Stimulated activated CD4-positive, alpha-beta T cell treated with anti-CD3 and anti-CD28 coated beads, Interleukin-2, amount 100 ng/mL, for 4 hours (primary cell): ENCODE data around the gene PPM1H.

Experiments
- DNase-seq: peaks from one replicate; pipeline ENCODE4 v3.0.0-alpha.2; 2020; ENCODE audit warnings: low read depth

The PPM1H gene

DNA sequence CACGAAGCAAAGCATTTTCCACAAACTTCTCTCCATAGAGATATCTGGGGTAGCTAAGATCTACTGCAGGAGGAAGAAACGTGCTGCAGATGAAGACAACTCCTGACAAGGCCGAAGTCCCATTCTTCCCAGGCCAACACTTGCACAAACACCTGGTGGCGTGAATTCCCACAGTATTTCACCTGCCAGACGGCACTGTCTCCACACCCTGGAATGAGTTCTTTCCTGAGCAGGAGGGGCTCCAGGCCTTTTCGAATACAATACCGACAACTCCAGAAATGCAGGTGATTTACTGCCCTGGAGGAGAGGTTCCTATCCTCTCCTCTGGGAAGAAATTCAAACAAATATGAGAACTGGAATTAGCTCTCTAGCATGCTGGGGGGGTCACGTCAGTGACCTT, 288.4 kb downstream of the PPM1H start:
- no peak for DNase-seq

DNA sequence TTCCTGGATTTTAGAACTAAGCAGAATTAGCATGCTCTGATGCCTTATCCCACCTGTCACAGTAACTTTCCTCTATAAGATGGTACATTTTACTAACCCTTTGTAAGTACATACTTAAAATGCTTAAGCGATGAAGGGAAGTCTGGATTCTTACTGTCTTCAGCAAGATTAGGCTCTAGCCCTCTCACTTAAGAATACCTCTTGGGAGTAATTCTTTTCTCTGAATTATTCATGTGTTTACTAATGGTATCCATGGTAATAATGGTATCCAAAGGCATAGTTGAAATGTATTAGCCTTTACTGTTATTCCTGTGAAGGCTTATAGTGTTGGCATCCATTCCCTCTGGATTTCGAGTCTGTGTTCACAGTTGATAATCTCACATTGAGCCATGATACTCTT, 291.5 kb downstream of the PPM1H start:
- no peak for DNase-seq

DNA sequence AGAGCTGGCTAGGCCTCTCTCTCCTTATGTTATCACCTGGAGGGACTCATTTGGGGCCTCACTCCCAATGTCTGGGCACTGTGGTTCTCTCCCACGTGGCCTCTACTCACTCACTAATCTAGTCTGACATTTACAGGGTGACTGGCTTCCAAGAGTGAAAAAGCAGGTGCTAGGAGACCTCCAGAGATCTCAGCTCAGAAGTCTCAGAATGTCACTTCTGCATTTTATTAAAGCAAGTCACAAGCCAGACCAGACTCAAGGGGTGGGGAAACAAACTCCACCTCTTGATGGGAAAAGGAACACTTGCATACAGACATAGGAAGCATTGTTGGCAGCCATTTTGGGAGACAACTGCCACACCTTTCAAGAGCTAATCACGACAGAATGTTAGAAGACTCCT, 292.5 kb downstream of the PPM1H start:
- no peak for DNase-seq

DNA sequence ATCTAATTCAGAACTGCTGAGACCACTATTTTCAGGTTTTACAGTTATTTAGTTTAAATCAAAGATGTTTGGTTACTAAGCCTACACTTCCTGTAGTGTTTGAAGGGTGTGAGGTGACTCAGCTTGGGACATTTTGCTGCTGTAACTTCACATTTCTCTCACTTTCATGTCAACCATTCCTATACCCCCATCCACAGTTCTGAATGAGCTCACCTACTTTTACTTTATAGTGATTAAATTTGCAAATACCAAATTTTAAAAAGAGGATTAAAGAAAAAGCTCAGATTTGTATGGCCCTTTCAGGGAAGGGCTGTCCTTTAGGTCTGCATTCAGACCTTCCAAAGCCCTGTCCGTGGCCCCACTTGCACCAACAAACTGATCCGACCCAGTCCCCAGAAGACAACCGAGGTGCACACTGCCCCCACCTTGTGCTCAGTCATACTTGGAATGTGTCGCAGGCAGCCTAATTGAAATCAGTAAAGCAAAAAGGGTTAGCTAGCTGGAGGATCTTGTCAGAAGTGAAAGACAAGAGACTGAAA, 294.0 kb downstream of the PPM1H start:
- no peak for DNase-seq

DNA sequence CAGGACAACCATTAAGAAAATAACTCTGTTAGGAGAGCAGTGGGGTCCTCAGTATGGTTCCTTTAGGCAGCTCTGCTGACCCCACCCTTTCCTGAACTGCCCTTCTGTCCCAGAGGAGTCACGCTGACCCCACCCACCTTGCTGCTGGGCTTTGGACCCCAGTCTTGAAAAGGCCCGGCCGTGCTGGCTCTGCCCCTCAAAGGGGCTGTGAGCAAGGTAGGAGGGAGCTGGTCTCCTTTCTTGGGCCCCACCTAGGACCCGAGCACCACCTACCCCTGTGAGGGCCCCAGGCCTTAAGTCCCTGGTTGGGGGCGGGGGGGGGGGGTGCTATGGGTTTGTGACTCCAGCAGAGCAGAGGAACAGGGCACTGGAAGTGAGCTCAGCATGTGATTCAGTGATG, 297.3 kb downstream of the PPM1H start:
- DNase-seq, result no peak

DNA sequence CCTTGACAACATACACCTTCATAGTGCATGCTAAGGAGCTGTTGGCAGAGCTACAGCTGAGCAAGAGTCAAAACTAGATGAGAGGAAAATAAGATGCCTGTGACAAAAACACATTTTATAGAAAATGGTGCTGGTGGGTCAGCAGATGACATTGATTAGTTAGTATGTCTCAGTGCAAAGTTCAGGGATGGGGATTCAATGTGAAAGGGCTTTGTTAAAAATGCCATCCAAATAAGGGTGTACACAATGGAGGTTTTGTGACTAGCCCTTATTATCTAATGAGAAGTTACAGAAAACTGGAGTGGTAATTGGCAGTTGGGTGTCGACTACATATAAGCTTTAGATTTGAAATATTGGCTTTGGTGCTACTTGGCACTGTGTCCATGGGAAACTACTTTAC, 299.3 kb downstream of the PPM1H start:
- no peak for DNase-seq

DNA sequence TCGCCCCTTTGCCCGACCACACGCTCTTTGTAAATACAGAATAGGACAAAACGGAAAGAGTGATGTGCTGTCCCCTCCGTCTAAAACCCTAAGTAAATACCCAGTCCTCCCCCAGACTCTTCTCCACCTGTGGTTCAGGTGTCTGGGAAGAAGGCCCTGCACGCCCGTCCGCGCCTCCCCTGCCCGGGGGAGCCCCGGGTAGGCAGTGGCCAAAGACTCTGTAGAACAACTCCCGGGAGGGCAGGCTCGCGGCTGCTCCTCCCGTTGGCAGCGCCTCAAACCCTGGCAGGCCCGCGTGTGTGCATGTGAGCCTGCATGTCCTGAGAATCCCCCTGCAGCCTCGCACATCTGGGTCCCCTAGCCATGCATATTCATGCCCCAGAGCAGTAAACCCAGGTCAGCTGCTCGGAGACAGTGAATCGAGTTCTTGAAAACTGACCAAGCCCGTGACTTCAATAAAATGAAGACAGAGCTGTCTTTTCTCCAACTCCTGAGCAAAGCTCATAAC, 302.5 kb downstream of the PPM1H start:
- no peak for DNase-seq

DNA sequence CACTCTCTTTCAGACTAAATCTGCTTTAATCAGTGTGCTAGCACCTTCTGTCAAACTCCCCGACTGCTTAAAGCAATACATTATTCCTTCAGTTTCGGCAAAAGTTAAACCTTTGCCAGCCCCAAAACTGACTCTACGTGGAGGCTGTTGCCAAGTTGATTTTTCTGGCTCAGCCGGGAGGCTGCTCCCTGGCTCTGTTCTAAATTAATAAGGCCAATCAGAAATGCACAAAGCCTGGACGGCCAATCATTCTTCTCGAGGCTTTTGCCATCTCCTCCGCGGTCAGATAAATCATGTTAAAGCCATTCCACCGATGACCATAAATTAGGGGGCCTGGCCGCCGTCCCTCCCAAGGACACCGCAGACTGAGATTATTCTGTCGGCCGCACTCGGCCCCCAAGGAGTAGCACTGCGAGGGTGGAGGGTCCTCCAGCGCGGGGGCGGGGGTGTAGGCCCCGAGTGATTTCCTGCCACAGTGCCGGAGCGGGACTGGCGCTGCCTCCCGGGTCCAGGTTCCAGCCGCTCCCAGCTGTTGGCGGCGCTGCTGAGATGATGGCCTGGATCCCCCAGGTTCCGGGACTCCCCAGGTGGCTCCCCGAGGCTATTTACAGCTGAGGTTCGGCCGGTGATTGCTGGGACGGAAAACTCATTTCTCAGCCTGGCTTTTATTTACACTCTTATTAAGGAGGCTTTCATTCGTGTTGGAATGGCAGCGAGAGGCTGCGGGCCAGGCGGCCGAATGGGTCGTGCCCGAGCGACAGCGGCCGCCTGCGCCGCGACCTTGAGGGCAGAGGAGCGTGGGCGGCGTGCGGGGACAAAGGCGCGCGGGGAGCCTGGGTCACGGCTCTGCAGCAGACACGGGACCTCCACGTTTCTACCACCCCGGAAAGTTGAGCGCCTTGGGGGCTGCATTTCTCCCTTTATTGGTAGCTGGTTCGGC, 303.2 kb downstream of the PPM1H start:
- DNase-seq, result no peak

DNA sequence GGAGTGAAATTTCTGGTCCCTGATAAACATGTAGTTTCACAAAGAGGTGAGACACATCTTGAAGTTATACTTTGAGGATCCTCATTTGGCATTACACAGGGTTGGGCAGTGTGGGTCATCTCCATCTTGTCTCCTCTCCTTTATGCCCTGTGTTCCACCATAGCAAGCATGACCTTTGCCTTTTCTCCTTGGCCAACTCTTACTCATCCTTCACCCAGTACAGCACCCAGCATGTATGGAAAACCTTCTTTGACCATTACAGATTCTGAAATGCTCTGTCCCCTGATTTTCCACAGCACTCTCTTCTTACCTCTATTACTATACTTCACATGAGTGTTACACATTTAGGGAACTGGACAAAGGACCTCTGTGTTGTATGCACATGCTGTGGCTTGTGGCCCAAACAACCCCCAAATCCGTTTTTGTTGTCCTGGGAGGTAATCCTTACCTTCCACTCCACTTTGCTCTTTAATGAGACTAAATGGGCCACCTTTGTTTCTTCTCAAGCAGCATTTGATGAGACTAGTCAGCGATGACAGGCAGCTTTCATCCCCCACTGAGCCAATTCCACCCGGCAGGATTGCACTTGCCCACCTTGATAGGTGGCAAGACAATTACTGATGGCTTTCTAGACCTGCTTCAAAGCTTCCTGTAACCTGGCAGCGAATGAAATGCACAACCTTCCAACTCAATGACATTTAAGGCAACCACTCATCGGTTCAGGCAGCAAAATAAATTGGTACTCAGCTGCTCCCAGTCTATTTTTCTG, 304.8 kb downstream of the PPM1H start:
- no peak for DNase-seq

DNA sequence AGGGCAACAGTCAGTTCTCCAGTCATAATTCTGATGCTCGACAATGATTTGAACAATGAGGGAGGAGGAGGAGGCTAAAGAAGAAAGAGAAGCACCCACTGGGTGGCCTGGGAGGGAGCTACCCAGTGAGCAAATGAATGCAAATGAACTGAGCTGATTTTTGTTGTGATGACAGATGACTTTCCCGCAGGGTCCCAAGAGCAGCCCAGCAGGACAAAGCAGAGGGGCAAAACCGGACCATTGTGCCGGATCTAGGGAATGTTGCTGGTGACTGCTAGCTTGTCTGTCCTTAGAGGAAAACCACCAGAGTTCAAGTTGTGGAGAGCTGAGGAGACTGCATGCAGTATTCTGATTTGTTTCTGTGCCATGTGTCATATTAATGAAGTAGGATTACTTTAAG, 305.5 kb downstream of the PPM1H start:
- no peak for DNase-seq

DNA sequence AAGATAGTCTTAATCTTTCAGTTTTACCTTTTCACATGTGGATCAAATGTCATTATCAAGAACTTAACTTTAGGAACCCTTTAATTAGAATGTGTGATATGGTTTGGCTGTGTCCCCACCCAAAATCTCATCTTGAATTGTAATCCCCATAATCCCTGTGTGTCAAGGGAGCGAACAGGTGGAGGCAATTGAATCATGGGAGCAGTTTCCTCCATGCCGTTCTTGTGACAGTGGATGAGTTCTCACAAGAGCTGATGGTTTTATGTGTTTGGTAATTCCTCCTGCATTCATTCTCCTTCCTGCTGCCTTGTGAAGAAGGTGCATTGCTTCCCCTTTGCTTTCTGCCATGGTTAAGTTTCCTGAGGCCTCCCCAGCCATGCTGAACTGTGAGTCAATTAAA, 307.8 kb downstream of the PPM1H start:
- no peak for DNase-seq

DNA sequence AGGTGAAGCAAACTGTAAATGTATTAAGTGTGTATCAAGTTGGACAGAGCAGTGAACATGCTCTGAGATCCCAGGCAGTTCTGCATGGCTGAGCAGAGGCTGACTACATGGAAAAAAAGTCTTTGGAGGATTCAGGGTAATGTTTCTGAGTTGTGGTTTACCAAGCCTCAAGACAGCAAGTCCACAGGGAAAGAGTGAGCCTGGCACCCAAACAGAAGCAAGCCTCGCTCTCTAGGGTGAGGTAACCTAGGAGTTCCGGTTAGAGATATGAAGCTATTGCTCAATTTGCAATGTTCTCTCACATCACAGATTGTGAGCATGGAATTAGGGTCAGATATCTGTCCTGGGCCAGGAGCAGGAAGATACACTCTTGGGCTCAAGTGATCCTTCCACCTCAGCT, 309.7 kb downstream of the PPM1H start:
- DNase-seq, result no peak

DNA sequence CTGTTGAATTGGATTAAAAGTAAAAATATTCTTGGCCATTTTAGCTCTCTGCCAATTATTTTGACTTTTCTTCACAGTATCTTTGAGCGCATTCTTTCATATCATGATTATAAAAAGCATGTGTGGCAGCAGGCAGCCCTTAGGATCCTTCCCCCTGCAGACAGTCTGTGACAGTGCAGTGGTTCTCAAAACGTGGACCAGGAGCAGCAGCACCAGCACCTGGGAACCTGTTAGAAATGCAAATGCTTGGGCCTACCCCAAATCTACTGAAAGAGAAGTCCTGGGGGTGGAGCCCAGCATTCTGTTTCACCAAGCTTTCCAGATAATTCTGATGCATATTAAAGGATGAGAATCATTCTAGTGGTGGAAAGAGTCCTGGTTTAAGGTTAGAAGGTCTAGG, 312.8 kb downstream of the PPM1H start:
- no peak for DNase-seq

DNA sequence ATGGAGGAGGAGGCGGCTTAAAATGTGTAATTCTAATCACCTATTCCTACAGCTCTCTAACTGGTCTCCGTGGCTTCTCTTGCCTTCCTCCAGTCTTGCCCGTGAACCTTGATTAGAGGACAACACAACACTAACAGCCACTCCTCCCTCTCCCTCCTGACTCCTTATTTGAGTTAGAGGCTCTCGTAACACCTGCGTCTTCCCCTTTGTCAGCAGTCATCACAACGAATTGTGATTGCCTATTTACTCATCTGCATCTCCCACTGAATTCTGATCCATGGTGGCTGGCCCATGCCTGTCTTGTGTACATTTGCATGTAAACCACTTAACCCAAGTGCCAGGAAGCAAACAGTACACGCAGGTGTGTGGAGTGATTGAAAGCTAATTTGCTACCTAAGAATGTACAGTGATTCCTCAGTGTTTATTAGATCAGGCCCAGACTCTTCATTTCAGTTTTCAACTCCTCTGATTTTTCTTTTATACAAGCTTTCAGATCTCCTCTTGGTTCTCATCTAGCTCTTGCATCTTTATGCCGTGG, 313.8 kb downstream of the PPM1H start:
- DNase-seq, result no peak

DNA sequence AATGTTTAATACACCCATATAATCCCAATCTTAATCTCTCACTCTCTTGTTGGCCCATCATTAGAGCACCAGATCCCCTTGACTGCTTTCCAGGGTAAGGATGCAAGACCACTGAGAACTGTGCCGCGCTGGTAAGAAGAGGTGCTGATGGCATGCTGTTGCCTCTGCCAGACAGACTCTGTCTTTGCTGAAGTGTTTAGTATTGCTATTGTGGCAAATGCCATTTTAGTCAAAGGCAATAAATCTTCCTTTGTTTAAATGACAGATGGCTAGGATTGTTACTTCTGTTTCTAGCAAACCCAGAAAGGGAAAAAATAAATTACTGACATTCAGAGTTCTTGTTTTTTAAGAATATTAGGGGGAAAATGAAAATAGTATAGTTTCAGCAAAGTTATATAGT, 316.0 kb downstream of the PPM1H start:
- no peak for DNase-seq

DNA sequence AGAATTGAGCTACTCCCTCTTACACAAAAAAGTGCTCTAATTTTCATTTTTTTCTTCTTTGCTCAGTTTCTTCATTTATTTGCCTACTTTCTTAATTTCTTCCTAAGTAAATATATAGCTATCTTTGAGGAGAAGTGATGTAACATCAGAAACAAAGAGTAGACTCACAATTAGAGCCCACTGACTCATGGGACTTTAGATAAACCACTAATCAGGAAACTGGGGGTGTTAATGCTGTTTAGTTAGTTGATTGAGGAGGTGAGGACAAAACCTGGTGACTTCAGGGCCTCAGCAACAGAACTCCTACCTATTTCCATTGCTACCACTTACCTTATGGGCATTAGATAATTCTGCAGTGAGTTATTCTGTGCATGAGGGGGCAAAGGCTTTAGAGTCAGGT, 316.6 kb downstream of the PPM1H start:
- DNase-seq, result no peak

DNA sequence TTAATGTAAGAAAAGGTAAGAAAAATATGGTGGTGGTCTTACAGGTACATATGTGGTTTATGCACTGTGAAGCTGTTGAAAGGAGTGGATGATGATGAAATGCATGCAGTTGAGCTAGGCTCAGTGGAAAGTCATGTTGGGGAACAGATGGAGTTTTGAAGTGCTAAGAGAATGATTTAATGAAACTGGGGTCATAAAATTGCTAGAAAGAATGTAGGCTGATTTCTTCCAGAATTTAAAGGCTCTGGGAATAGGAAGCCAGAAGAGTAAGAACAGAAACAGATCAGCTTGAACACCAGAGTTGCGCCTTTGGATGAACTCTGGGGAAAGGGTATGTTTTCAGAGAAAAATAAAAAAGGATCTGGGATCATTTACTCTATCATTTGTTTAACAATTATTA, 321.9 kb downstream of the PPM1H start:
- DNase-seq, result no peak

DNA sequence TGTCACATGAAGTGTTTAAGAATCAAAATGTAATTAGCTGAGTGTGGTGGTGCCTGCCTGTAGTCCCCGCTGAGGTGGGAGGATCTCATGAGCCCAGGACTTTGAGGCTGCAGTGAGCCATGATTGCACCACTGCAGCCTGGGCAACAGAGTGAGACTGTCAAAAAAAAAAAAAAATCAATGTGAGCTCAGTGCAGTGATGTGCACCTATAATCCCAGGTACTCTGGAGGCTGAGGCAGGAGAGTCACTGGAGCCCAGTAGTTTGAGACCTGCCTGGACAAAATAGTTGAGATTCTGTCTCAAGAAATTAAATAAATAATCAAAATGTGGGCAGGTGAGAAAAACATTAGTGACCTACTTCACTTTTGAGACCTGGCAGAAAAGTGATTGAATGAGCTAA, 328.3 kb downstream of the PPM1H start:
- no peak for DNase-seq

DNA sequence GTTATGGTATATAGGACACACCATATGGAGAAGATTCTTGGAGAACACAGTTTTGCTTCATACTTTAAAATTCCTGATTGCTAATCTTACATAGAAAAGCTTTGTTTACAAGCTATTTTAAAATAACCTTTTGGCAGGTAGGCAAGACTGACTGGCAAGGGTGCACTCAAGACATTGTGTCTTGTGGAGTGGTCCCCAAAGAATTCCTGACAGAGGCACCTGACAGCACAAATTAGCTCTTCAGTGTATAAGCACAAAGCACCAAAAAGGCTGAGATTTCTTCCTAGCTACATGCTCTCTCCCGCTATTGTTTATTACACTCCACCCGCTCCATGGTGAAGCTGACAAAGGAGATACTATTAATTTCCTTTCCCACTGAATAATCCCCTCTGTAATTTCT, 329.0 kb downstream of the PPM1H start:
- no peak for DNase-seq

DNA sequence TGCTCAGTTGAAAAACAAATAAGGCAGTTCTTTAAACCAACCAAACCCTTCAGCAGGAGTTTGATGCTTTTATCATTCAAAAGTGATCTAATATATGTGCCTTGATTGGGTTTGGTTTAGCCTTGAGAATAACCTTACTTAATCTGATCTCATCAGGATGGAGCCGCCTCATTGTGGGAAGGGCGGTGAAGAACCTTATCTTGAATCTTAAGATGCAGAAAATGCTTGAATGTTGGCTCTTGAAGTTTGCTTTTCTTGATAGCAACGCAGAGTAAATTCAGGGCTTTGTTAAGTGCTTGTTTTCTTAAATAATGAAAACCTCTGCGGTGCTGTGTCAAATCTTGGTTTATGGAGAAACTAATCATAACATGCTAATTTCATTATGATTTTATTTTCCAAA, 330.1 kb downstream of the PPM1H start:
- no peak for DNase-seq

DNA sequence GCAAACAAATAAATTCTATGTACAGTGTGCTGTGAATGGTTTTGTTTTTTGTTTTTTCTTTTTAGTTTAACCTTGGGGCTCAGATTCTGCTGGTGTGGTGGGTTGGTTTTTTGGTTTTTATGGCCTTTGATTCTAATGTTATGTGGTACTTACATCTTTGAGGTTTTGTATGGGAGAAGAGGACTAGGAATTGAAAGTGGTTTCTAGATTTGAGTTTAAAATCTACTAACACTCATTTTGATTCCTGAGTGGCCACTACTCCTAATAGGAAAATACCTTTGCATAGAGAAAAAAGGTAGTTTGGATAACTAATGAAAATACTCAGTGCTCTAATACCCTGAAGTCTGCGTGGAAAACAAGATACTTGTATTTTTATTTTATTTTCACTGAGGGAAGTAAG, 330.6 kb downstream of the PPM1H start:
- DNase-seq, result no peak

DNA sequence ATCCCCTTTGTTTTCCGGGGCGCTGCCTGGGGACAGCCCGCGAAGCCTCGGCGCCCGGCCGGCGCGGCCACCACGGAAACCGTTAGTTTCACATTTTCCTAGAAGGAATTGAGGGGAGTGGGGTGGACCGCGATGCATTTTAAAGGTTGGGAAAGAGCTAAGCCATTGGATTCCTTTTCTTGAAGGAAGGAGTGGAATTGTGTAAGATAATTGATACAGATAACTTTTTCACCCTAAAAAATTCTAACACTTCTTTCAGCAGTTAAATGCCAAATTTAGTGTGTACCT, 331.2 kb downstream of the PPM1H start:
- DNase-seq, result no peak
